ENCODE measurements around the gene YES1. TPM values are rescaled to one million over a fixed set of nuclear protein-coding genes. Genes with fewer than 3 reads are reported as not detected.

Gene YES1
- polyA plus RNA-seq, 4 donors: 35.9 to 47.1 (median 39.8) TPM

Other genes starting within 250 kb of the YES1 start
- gene CETN1, start 231.9 kb downstream of the YES1 start, polyA plus RNA-seq: not detected
- gene CLUL1, start 215.3 kb downstream of the YES1 start, polyA plus RNA-seq: under 1 TPM in 2 of 4 donors, not detected in 2; 0.13 to 0.64 TPM
- 10 to 100 TPM in 2 of 4 donors, 1 to 10 TPM in 2; 6.2 to 74.6 (median 31.4) TPM for gene TYMS, start 154.6 kb downstream of the YES1 start, polyA plus RNA-seq
- 100 to 1,000 TPM in 1 of 4 donors, 10 to 100 TPM in 3; 35.4 to 327 (median 62.5) TPM for gene ENOSF1, start 99.6 kb downstream of the YES1 start, polyA plus RNA-seq
- gene ADCYAP1, start 92.6 kb upstream of the YES1 start, polyA plus RNA-seq: under 1 TPM in 2 of 4 donors, not detected in 2; 0.56 to 0.66 TPM